GM19468 (cell line): ENCODE measurements around the gene S100B.

ENCODE experiments used
- ATAC-seq: cut with Tn5 transposase; IDR thresholded peaks from one replicate; pipeline ENCODE4 v1.9.1; 2021; ENCODE audit warnings: mild to moderate bottlenecking, moderate library complexity, moderate number of reproducible peaks; ENCODE audit not compliant: unreplicated experiment; ENCODE audit errors: extremely low read depth

S100B gene

GRCh38 chr21:46604975-46605766, at the start of gene S100B:
S100B (minus strand) TSS chr21:46605082; CDS start chr21:46602415, 2,667 bp downstream.
- no peak for ATAC-seq

GRCh38 chr21:46651121-46651520, 46.2 kb upstream of the S100B start:
- ATAC-seq: no peak

- no peak for ATAC-seq
Observed at GRCh38 chr21:46650476-46651098, 45.7 kb upstream of the S100B start.

- ATAC-seq: no peak
Observed at GRCh38 chr21:46649356-46649755, 44.5 kb upstream of the S100B start.

GRCh38 chr21:46648539-46648938, 43.7 kb upstream of the S100B start:
- ATAC-seq: no peak

- no peak for ATAC-seq
Observed at GRCh38 chr21:46646541-46647154, 41.8 kb upstream of the S100B start.

GRCh38 chr21:46645840-46646239, 41.0 kb upstream of the S100B start:
- ATAC-seq: no peak

- no peak for ATAC-seq
Observed at GRCh38 chr21:46643379-46644177, 38.7 kb upstream of the S100B start.

GRCh38 chr21:46641656-46642055, 36.8 kb upstream of the S100B start:
- ATAC-seq: no peak

GRCh38 chr21:46639489-46640386, 34.9 kb upstream of the S100B start:
- ATAC-seq: no peak

- no peak for ATAC-seq
Observed at GRCh38 chr21:46637952-46638746, 33.3 kb upstream of the S100B start.

- ATAC-seq: no peak
Observed at GRCh38 chr21:46636550-46637285, 31.8 kb upstream of the S100B start.

- ATAC-seq: no peak
Observed at GRCh38 chr21:46636181-46636512, 31.3 kb upstream of the S100B start.

GRCh38 chr21:46635324-46636180, 30.7 kb upstream of the S100B start, which contains the start of gene PRMT2:
PRMT2 (plus strand) TSS chr21:46635674; CDS start chr21:46636952, 1,278 bp downstream.
- peak; percentile 73 for ATAC-seq

GRCh38 chr21:46634966-46635323, 30.1 kb upstream of the S100B start:
- no peak for ATAC-seq

- ATAC-seq: no peak
Observed at GRCh38 chr21:46634427-46634826, 29.5 kb upstream of the S100B start.

- no peak for ATAC-seq
Observed at GRCh38 chr21:46633566-46633965, 28.7 kb upstream of the S100B start.
